Suprapubic skin (tissue), 4 donors: ENCODE data around the gene TMEM222. TPM values are rescaled to one million over a fixed set of nuclear protein-coding genes. Genes with fewer than 3 reads are reported as not detected.

Experiments
- DNase-seq, 2 donors: peaks; one replicate each; pipeline ENCODE4 v3.0.0-alpha.2; 2019; ENCODE audit warnings: low spot score in 2 of 2
- H3K27ac ChIP-seq: fragments of 200-600 bp; sonication (generic); one replicate; pipeline ENCODE4 v1.5.1; 2019
- H3K27me3 ChIP-seq: fragments of 200-600 bp; sonication (generic); one replicate; pipeline ENCODE4 v1.5.1; 2019
- H3K36me3 ChIP-seq: fragments of 200-600 bp; sonication (generic); one replicate; pipeline ENCODE4 v1.5.1; 2019
- H3K4me1 ChIP-seq: fragments of 200-600 bp; sonication (generic); one replicate; pipeline ENCODE4 v1.5.1; 2019
- H3K4me3 ChIP-seq: fragments of 200-600 bp; sonication (generic); one replicate; pipeline ENCODE4 v1.5.1; 2019; ENCODE audit warnings: mild to moderate bottlenecking
- H3K9me3 ChIP-seq: fragments of 200-600 bp; sonication (generic); one replicate; pipeline ENCODE4 v1.5.1; 2019
- EP300 ChIP-seq: sonication (generic); formaldehyde crosslinking; IDR thresholded peaks from one replicate; pipeline ENCODE4 v1.6.1; 2017; ENCODE audit warnings: antibody characterized with exemption
- POLR2A ChIP-seq, 2 donors: fragments of 450-650 bp; IDR thresholded peaks; one replicate each; pipeline ENCODE4 v1.6.1; 2017; ENCODE audit warnings: antibody characterized with exemption in 2 of 2, mild to moderate bottlenecking in 2 of 2, moderate library complexity in 2 of 2
- POLR2AphosphoS5 ChIP-seq, 3 donors: sonication (generic); formaldehyde crosslinking; IDR thresholded peaks; one replicate each; pipeline ENCODE4 v1.6.1; 2017; ENCODE audit warnings: antibody characterized with exemption in 3 of 3
- WGBS: methylation state at CpG from one replicate; pipeline ENCODE4 v1.1.5; 2018; 5-methylcytosine and 5-hydroxymethylcytosine counted together
- total RNA-seq, 4 donors: library from RNA; depleted of rRNA; stranded (reverse); fragments of >200 nt; gene quantifications; one replicate each; pipeline ENCODE4 v1.1.0, GENCODE V29; 2016
- TF ChIP-seq, protein P1 (sequence below), 2 donors: fragments of 200-600 bp in 1 of 2; fragments of 450-650 bp in 1 of 2; sonication (generic) in 1 of 2; IDR thresholded peaks; one replicate each; pipeline ENCODE4 v1.5.1; 2016 to 2019; ENCODE audit warnings: antibody characterized with exemption in 2 of 2, mild to moderate bottlenecking in 1 of 2, moderate library complexity in 1 of 2

TMEM222 gene
- total RNA-seq, 4 donors from 2014 or later, result 19.7 to 31.8 (median 21.2) TPM

- DNase-seq, result no peak
- peaks cover 32% of the 10 kb centered on the region for H3K4me1 ChIP-seq
- H3K27ac ChIP-seq, result no peak overlapping the region
- no peak for TF ChIP-seq EP300
- TF ChIP-seq, protein P1, sequence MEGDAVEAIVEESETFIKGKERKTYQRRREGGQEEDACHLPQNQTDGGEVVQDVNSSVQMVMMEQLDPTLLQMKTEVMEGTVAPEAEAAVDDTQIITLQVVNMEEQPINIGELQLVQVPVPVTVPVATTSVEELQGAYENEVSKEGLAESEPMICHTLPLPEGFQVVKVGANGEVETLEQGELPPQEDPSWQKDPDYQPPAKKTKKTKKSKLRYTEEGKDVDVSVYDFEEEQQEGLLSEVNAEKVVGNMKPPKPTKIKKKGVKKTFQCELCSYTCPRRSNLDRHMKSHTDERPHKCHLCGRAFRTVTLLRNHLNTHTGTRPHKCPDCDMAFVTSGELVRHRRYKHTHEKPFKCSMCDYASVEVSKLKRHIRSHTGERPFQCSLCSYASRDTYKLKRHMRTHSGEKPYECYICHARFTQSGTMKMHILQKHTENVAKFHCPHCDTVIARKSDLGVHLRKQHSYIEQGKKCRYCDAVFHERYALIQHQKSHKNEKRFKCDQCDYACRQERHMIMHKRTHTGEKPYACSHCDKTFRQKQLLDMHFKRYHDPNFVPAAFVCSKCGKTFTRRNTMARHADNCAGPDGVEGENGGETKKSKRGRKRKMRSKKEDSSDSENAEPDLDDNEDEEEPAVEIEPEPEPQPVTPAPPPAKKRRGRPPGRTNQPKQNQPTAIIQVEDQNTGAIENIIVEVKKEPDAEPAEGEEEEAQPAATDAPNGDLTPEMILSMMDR (IDR thresholded peaks at IDR 0.05), result no peak
- TF ChIP-seq POLR2AphosphoS5 (IDR thresholded peaks at IDR 0.05), result no peak
- no peak for TF ChIP-seq POLR2A (IDR thresholded peaks at IDR 0.05)
- 94% methylated on average over 15 of the region's 21 CpGs for WGBS
- H3K9me3 ChIP-seq, result no peaks in the 10 kb centered on the region
- no peaks in the 10 kb centered on the region for H3K27me3 ChIP-seq
- no peak overlapping the region for H3K4me3 ChIP-seq
- peaks cover 97% of the 10 kb centered on the region for H3K36me3 ChIP-seq
Measured at GRCh38 chr1:27358038-27358927, 36.3 kb downstream of the TMEM222 start.

- H3K4me3 ChIP-seq, result no peak overlapping the region
- H3K36me3 ChIP-seq, result peaks cover 97% of the 10 kb centered on the region
- peaks cover 37% of the 10 kb centered on the region for H3K4me1 ChIP-seq
- no peak for DNase-seq
- no peak overlapping the region for H3K27ac ChIP-seq
- H3K27me3 ChIP-seq, result no peaks in the 10 kb centered on the region
- WGBS, result 92% methylated on average over 5 of the region's 5 CpGs
- H3K9me3 ChIP-seq, result no peaks in the 10 kb centered on the region
- TF ChIP-seq EP300 (no peak), POLR2A (IDR thresholded peaks at IDR 0.05) (no peak), POLR2AphosphoS5 (IDR thresholded peaks at IDR 0.05) (no peak)
- TF ChIP-seq, protein P1 (IDR thresholded peaks at IDR 0.05), result no peak
Measured at GRCh38 chr1:27358928-27359313, 37.0 kb downstream of the TMEM222 start.

- no peak overlapping the region for H3K4me3 ChIP-seq
- no peak for DNase-seq
Measured at GRCh38 chr1:27359822-27360158, 37.8 kb downstream of the TMEM222 start.

DNA sequence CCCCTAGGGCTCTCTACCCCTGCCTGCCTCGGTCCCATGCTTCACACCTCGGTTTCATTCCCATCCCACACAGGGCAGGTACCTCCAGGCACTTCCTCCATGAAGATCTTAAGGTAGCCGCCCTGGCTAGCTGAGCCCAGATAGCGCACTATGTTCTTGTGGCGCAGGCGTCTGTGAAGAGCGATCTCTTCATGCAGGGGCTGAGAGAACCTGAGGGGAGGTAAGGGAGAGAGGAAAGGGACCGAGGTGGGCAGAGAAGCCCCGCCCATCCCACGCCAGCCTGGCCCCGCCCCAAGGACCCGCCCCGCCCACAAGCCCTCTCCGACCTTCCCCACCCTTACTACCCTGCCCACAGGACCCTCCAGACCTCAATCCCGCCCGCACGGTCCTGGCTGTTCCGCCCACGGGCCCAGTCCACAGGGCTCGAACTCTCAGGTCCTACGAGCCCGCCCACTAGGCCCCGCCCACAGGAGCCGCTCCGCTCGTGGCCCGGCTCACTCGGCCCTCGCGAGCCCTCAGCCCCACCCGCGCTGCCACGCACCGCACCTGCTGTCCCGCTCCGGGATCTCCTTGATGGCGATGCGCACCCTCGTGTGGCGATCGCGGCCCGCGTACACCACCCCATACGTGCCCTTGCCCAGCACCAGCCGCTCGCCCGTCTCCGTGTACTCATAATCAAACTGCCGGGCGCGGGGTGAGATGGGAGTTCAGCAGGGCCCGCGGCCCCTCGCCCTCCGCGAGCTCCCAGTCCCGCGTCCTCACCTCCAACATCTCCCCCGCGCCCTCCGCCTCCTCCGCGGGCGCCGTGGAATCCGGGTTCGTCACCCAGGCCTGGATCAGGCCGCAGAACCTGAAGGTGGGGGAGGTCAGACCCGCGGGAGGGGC, 38.4 kb downstream of the TMEM222 start:
- Histone ChIP-seq H3K4me3 (peak overlapping the region; percentile 13), H3K36me3 (peaks cover 91% of the 10 kb centered on the region)
- DNase-seq, result no peak

More at GRCh38 chr1:27359822-27360158, 37.8 kb downstream of the TMEM222 start:
- Histone ChIP-seq H3K27ac (no peak overlapping the region), H3K4me1 (peaks cover 46% of the 10 kb centered on the region), H3K27me3 (no peaks in the 10 kb centered on the region), H3K9me3 (no peaks in the 10 kb centered on the region), H3K36me3 (peaks cover 96% of the 10 kb centered on the region)
- WGBS, result 69% methylated on average over 3 of the region's 9 CpGs
- no peak for TF ChIP-seq POLR2A (IDR thresholded peaks at IDR 0.05)
- TF ChIP-seq, protein P1 (IDR thresholded peaks at IDR 0.05), result no peak
- TF ChIP-seq EP300, result no peak

More for the DNA sequence above, 38.4 kb downstream of the TMEM222 start:
- H3K4me1 ChIP-seq, result peaks cover 51% of the 10 kb centered on the region
- 79% methylated on average over 62 of the region's 71 CpGs for WGBS
- TF ChIP-seq, protein P1 (IDR thresholded peaks at IDR 0.05), result no peak
- TF ChIP-seq POLR2AphosphoS5 (IDR thresholded peaks at IDR 0.05), result no peak
- no peak for TF ChIP-seq EP300
- no peak for TF ChIP-seq POLR2A (IDR thresholded peaks at IDR 0.05)
- H3K27ac ChIP-seq, result no peak overlapping the region
- H3K9me3 ChIP-seq, result no peaks in the 10 kb centered on the region
- H3K27me3 ChIP-seq, result no peaks in the 10 kb centered on the region
